T-cell (primary cell): ENCODE data around the gene CLCN7. TPM values are rescaled to one million over a fixed set of nuclear protein-coding genes. Genes with fewer than 3 reads are reported as not detected.

Experiments
- ATAC-seq, 4 experiments: fragments of 200-7000 bp in 3 of 4; fragments of 150-1000 bp in 1 of 4; cut with Tn5 transposase; replicated peaks in 1 of 4; 1 replicate in 3 of 4; 2 replicates in 1 of 4; pipeline ENCODE4 v1.10.0; 2021; ENCODE audit warnings: moderate library complexity in 3 of 4, mild to moderate bottlenecking in 2 of 4, moderate number of reproducible peaks in 1 of 4
- CTCF ChIA-PET, 2 donors: fragments of 300-600 bp; sonication (Branson Sonifier 250); formaldehyde crosslinking; loops; one replicate each; lab custom pipeline; 2022; ENCODE audit warnings: antibody characterized with exemption in 2 of 2; lab: Charles Lee
- POLR2A ChIA-PET, 2 donors: fragments of 300-600 bp; sonication (Branson Sonifier 250); formaldehyde crosslinking; loops; one replicate each; lab custom pipeline; 2022; ENCODE audit warnings: antibody characterized with exemption in 2 of 2; lab: Charles Lee
- DNase-seq, 35 experiments: peaks; one replicate each; pipeline versions ENCODE4 v3.0.0 to v3.0.0-alpha.2; 2013 to 2023
- H3K27ac ChIP-seq: one replicate; pipeline ENCODE4 v1.5.1; 2013; ENCODE audit warnings: low read length
- H3K27me3 ChIP-seq, 2 experiments: replicated peaks in 1 of 2; 1 replicate in 1 of 2; 2 replicates in 1 of 2; pipeline versions ENCODE4 v1.6.1 to v1.7.0; 2013; ENCODE audit warnings: low read length in 1 of 2, mixed read lengths in 1 of 2; ENCODE audit not compliant: control insufficient read depth in 2 of 2, insufficient read depth in 2 of 2; ENCODE audit errors: extremely low read depth in 1 of 2
- H3K36me3 ChIP-seq, 2 donors: 1 replicate in 1 of 2; 2 replicates in 1 of 2; pipeline versions ENCODE4 v1.6.1 to v1.7.0; 2013; ENCODE audit warnings: low read length in 1 of 2; ENCODE audit not compliant: control insufficient read depth in 2 of 2, insufficient read depth in 1 of 2; ENCODE audit errors: extremely low read depth in 1 of 2
- H3K4me1 ChIP-seq, 2 experiments: 1 replicate in 1 of 2; 2 replicates in 1 of 2; pipeline versions ENCODE4 v1.6.1 to v1.7.0; 2013; ENCODE audit warnings: low read length in 2 of 2, mixed read lengths in 1 of 2; ENCODE audit not compliant: insufficient read depth in 2 of 2, control insufficient read depth in 1 of 2; ENCODE audit errors: extremely low read depth in 1 of 2
- H3K4me3 ChIP-seq, 2 donors: 1 replicate in 1 of 2; 2 replicates in 1 of 2; pipeline versions ENCODE4 v1.5.1 to v1.7.0; 2013; ENCODE audit warnings: mild to moderate bottlenecking in 2 of 2, low read length in 1 of 2, moderate library complexity in 1 of 2; ENCODE audit not compliant: control insufficient read depth in 1 of 2; ENCODE audit errors: extremely low read depth in 1 of 2
- H3K9me3 ChIP-seq: 2 replicates; pipeline ENCODE4 v1.7.0; 2013
- H3K27ac Mint-ChIP-seq, 2 donors: one replicate each; pipeline ENCODE4 v1.8.0; 2020 to 2021; ENCODE audit warnings: mild to moderate bottlenecking in 2 of 2, mixed read lengths in 2 of 2
- H3K27me3 Mint-ChIP-seq, 2 donors: one replicate each; pipeline ENCODE4 v1.8.0; 2021 to 2022; ENCODE audit warnings: mixed read lengths in 2 of 2
- H3K36me3 Mint-ChIP-seq: one replicate; pipeline ENCODE4 v1.8.0; 2021; ENCODE audit warnings: mixed read lengths
- H3K4me1 Mint-ChIP-seq, 3 donors: one replicate each; pipeline ENCODE4 v1.8.0; 2020 to 2022; ENCODE audit warnings: mixed read lengths in 3 of 3, mild to moderate bottlenecking in 1 of 3
- H3K4me3 Mint-ChIP-seq, 3 donors: one replicate each; pipeline ENCODE4 v1.8.0; 2020 to 2022; ENCODE audit warnings: mild to moderate bottlenecking in 3 of 3, mixed read lengths in 3 of 3, moderate library complexity in 3 of 3
- H3K9me3 Mint-ChIP-seq, 3 donors: one replicate each; pipeline ENCODE4 v1.8.0; 2020 to 2022; ENCODE audit warnings: mixed read lengths in 3 of 3
- WGBS: methylation state at CpG from one replicate; pipeline ENCODE4 v1.1.5; 2013; ENCODE audit warnings: missing lambda C conversion rate; ENCODE audit not compliant: insufficient coverage; 5-methylcytosine and 5-hydroxymethylcytosine counted together
- total RNA-seq, 35 experiments: library from RNA in 6 of 35; stranded (reverse) in 6 of 35; fragments of 120-200 nt in 1 of 35; gene quantifications; one replicate each; pipeline versions ENCODE4 v1.2.1 to v1.2.4 and lab custom pipeline; 2013 to 2026

CLCN7 gene
- total RNA-seq, 5 donors from 2014 or later (not counting 1 experiment from before 2014, with no cell fraction given): 77.1 to 141 (median 114) TPM

DNA sequence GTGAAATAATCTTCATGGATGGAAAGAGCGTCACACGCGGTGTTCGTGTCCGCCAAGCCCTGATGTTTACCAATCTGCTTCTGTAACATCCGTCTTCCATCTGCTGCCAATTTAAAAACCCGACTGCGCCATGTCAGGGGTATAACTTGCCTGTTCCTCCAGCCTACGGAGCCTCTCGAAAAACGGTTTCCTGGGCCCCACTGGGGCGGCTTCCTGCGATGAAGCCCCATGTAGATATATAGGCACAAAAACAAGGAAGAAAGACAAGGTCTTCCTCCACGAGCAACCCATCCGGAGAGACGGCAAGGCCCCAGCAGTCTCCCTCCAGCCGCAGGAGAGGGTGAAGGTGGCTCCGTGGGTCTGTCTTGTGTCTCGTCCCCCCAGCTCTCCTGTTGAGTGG lies 13.8 kb upstream of the CLCN7 start, which contains the start of gene PTX4:
TSS of gene PTX4 (minus strand) at position 326 of the 400 bp plus-strand sequence. CDS start at position 291, 35 bp downstream.
- no peak within 1 kb of the TSS for H3K4me3 Mint-ChIP-seq
- Histone ChIP-seq H3K36me3 (no peaks in the 10 kb centered on the region), H3K27ac (no peak within 1 kb of the TSS), H3K4me1 (peaks cover 11% of the 10 kb centered on the region in 2 experiments), H3K27me3 (peaks cover 0 to 5% of the 10 kb centered on the region in 2 experiments), H3K9me3 (no peaks in the 10 kb centered on the region), H3K4me3 (no peak within 1 kb of the TSS)
- ATAC-seq: no peak
- H3K27ac Mint-ChIP-seq: no peak within 1 kb of the TSS
- POLR2A ChIA-PET: interaction anchor here in 1 of 2 donors (0.7 kb wide), 1 partner anchor 175 kb away, joined by 3 read pairs; no protein-coding TSS in a partner anchor
- H3K4me1 Mint-ChIP-seq: peaks cover 9 to 11% (median 11%) of the 10 kb centered on the region in 3 donors
- no peaks in the 10 kb centered on the region for H3K36me3 Mint-ChIP-seq
- DNase-seq: no peak
- CTCF ChIA-PET: no interaction called here
- no peaks in the 10 kb centered on the region for H3K27me3 Mint-ChIP-seq
- WGBS: 79% methylated on average over 17 of the region's 19 CpGs
- H3K9me3 Mint-ChIP-seq: no peaks in the 10 kb centered on the region

DNA sequence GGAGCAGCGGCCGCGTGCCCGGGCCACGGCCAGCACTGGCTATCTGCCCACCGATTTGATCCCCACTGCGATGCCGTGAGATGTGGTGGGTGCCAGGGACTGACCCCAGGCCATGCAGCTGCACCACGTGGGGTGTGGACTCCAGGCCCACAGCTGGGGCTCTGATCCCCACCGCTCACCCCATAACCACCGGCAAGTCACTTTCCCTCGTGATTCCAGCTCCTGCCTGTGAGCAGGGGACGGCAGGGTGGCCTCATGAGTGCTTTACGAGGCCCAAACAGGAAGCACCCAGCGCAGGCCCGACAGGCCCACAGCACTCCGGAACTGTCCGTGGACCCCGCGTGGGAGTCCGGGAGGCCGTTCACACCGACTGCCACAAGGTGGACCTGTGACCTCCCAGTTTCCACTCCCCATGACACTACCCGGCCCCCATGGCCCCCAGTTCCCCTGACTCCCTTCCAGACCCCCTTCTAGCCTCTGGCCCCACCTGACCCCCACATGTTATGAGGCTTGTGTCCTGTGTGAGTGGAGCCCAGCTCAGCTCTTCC lies 13.3 kb upstream of the CLCN7 start:
- H3K9me3 ChIP-seq: no peaks in the 10 kb centered on the region
- ChIA-PET CTCF (no interaction called here), POLR2A (no interaction called here)
- ATAC-seq (no peak), DNase-seq (no peak)
- Mint-ChIP-seq H3K9me3 (no peaks in the 10 kb centered on the region), H3K27me3 (no peaks in the 10 kb centered on the region), H3K27ac (no peak overlapping the region), H3K36me3 (no peaks in the 10 kb centered on the region), H3K4me3 (no peak overlapping the region), H3K4me1 (peaks cover 9 to 11% (median 11%) of the 10 kb centered on the region in 3 donors)
- H3K4me1 ChIP-seq: peaks cover 11% of the 10 kb centered on the region in 2 experiments
- peaks cover 0 to 5% of the 10 kb centered on the region in 2 experiments for H3K27me3 ChIP-seq
- WGBS: 94% methylated on average over 17 of the region's 24 CpGs
- H3K36me3 ChIP-seq: no peaks in the 10 kb centered on the region
- no peak overlapping the region for H3K4me3 ChIP-seq
- no peak overlapping the region for H3K27ac ChIP-seq

DNA sequence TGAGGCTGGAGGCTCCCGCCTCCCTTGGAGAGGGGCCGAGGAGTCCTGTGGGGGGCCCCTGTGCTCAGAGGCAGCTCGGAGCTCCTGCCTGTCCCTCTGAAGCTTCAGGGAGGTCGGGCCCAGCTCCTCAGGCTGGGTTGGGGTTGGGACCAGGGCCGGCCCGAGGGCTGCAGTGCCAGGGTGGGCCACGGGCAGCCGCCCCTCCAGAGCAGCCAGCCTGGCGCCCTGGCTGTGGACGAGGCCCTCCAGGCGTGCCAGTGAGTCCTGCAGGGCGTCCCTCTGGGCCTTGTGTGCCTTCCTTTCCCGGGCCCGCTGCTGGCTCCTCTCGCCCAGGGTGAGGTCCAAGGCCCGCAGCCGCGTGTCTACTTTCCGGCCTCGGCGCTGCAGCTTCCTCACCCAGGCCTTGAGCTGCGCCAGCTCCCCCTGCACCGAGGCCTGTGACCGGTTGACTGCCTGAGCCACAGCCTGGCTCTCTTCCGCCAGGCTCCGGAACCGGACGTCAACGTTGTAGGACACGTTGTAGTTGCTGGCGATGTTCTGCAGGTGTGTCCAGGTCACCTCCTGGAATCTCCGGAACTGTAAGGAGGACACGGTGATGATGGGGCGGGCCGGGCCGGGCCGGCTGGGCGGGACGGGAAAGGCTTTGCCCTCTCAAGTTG lies 12.7 kb upstream of the CLCN7 start:
- Histone ChIP-seq H3K27me3 (peaks cover 0 to 6% of the 10 kb centered on the region in 2 experiments), H3K4me3 (no peak overlapping the region), H3K9me3 (no peaks in the 10 kb centered on the region), H3K27ac (no peak overlapping the region), H3K36me3 (no peaks in the 10 kb centered on the region), H3K4me1 (peaks cover 5 to 6% of the 10 kb centered on the region in 2 experiments)
- 89% methylated on average over 36 of the region's 39 CpGs for WGBS
- no peak for DNase-seq
- Mint-ChIP-seq H3K9me3 (no peaks in the 10 kb centered on the region), H3K4me3 (no peak overlapping the region), H3K27me3 (no peaks in the 10 kb centered on the region), H3K27ac (no peak overlapping the region), H3K4me1 (peaks cover 3 to 6% (median 5%) of the 10 kb centered on the region in 3 donors), H3K36me3 (no peaks in the 10 kb centered on the region)
- no peak for ATAC-seq
- ChIA-PET POLR2A (no interaction called here), CTCF (no interaction called here)

DNA sequence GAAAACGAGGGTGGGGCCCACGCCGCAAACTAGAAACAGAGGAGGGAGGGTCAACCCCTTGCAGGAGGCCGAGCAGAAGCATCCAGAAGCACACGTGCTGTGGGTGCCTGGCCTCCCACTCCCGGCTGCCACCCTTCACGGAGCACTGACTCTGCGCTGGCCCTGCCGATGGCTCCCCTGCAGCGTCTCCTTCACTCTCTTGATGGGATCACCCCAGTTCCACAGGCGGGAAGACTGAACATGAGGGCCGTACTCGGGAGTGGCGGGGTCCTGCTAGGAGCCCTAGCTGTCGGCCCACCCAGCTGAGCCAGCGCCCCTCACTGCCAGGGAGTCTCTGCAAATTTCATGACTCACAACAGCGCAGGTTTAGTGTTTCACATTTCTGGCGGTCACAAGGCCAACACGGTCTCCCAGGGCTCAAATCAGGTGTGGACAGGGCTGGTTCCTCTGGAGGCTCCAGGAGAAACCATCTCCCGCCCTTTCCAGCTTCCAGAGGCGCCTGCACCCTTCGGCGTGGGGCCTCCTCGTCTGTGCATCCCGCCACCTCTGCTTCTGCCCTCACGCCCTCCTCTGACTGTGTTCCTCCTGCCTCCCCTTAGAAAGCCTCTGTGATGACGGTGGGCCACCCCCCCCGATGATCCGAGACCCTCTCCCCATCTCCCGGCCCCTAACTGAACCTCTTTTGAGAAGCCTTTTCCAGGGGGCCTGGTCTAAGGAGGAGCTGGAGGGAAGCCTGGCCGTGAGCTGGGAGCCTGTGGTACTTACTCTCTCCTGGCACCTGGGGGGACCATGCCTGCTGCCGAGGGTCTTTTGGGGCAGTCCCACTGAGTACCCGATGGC lies 11.9 kb upstream of the CLCN7 start:
- Mint-ChIP-seq H3K27ac (no peak overlapping the region), H3K4me3 (no peak overlapping the region), H3K27me3 (no peaks in the 10 kb centered on the region), H3K9me3 (no peaks in the 10 kb centered on the region), H3K36me3 (no peaks in the 10 kb centered on the region), H3K4me1 (peaks cover 0 to 3% (median 0%) of the 10 kb centered on the region in 3 donors)
- H3K27me3 ChIP-seq: peaks cover 0 to 14% of the 10 kb centered on the region in 2 experiments
- no peak overlapping the region for H3K27ac ChIP-seq
- H3K9me3 ChIP-seq: no peaks in the 10 kb centered on the region
- H3K4me3 ChIP-seq: no peak overlapping the region
- WGBS: 84% methylated on average over 28 of the region's 33 CpGs
- H3K4me1 ChIP-seq: peaks cover 0 to 4% of the 10 kb centered on the region in 2 experiments
- no peak for DNase-seq
- ChIA-PET POLR2A (no interaction called here), CTCF (no interaction called here)
- ATAC-seq: no peak
- H3K36me3 ChIP-seq: no peaks in the 10 kb centered on the region

DNA sequence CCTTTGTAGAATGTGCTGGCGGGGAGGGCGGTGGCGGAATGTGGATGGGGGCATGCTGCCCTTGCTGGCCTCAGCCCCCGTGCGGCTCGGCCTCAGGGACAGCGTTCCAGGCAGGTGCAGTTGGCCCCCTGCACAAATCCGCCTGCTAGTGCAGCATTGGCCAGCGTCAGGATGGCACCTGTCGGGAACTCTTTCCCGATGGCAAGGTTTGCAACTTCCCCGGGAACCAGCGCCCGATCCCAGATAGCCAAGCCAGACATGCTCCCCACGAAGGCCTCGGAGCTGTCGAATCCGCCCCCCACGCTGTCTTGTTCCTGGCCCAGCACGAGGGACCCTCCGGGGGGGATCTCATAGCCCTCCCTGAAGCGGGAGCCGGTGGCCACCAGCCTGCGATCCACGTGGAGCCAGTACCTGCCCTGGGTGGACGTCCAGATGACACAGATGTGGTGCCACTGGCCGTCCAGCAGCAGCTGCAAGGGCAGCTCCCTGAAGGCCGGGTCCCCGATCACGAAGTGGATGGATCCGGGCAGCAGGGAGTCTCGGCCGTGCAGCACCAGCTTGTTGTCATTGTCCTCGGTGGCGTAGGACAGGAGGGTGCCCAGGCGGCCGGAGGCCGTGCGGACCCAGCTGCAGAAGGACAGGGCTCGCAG lies 11.1 kb upstream of the CLCN7 start:
- ChIA-PET POLR2A (no interaction called here), CTCF (no interaction called here)
- Mint-ChIP-seq H3K27ac (no peak overlapping the region), H3K27me3 (no peaks in the 10 kb centered on the region), H3K4me1 (peaks cover 0 to 2% (median 0%) of the 10 kb centered on the region in 3 donors), H3K9me3 (no peaks in the 10 kb centered on the region), H3K36me3 (no peaks in the 10 kb centered on the region), H3K4me3 (no peak overlapping the region)
- ATAC-seq (no peak), DNase-seq (no peak)
- Histone ChIP-seq H3K4me1 (peaks cover 0 to 4% of the 10 kb centered on the region in 2 experiments), H3K27me3 (peaks cover 0 to 15% of the 10 kb centered on the region in 2 experiments), H3K27ac (no peak overlapping the region), H3K36me3 (no peaks in the 10 kb centered on the region), H3K9me3 (no peaks in the 10 kb centered on the region), H3K4me3 (no peak overlapping the region)
- WGBS: 94% methylated on average over 40 of the region's 40 CpGs
